Activated CD8-positive, alpha-beta T cell treated with anti-CD3 and anti-CD28 coated beads, Interleukin-2, amount 10 ng/mL, durations not matched to agents 7 days and 5 days (primary cell): ENCODE results near the gene COL4A4. TPM values are rescaled to one million over a fixed set of nuclear protein-coding genes. Genes with fewer than 3 reads are reported as not detected.

Source experiments
- ATAC-seq: fragments of 150-1000 bp; cut with Tn5 transposase; one replicate; pipeline ENCODE4 v1.10.0; 2021; ENCODE audit warnings: moderate library complexity
- CTCF ChIA-PET: fragments of 350-600 bp; sonication (Branson Sonifier 250); formaldehyde crosslinking; loops from one replicate; lab custom pipeline; 2021; ENCODE audit warnings: antibody characterized with exemption; lab: Charles Lee
- POLR2A ChIA-PET: fragments of 350-600 bp; sonication (Branson Sonifier 250); formaldehyde crosslinking; loops from one replicate; lab custom pipeline; 2021; ENCODE audit warnings: antibody characterized with exemption; lab: Charles Lee
- DNase-seq: peaks from one replicate; pipeline ENCODE4 v3.0.0-alpha.2; 2020
- H3K27ac Mint-ChIP-seq: one replicate; pipeline ENCODE4 v1.8.0; 2021; ENCODE audit warnings: mild to moderate bottlenecking, mixed read lengths
- H3K27me3 Mint-ChIP-seq: one replicate; pipeline ENCODE4 v1.8.0; 2021; ENCODE audit warnings: low read depth, mixed read lengths
- H3K36me3 Mint-ChIP-seq: one replicate; pipeline ENCODE4 v1.8.0; 2021; ENCODE audit warnings: low read depth, mixed read lengths
- H3K4me1 Mint-ChIP-seq: one replicate; pipeline ENCODE4 v1.8.0; 2021; ENCODE audit warnings: low read depth, mixed read lengths
- H3K4me3 Mint-ChIP-seq: one replicate; pipeline ENCODE4 v1.8.0; 2021; ENCODE audit warnings: mild to moderate bottlenecking, mixed read lengths
- H3K9me3 Mint-ChIP-seq: one replicate; pipeline ENCODE4 v1.8.0; 2022; ENCODE audit warnings: mixed read lengths; ENCODE audit not compliant: insufficient read depth
- total RNA-seq, 2 experiments: library from RNA; stranded (reverse); gene quantifications; one replicate each; pipeline ENCODE4 v1.2.3, GENCODE V29; 2021

COL4A4 gene
- total RNA-seq, 2 experiments from 2014 or later, result not detected

DNA sequence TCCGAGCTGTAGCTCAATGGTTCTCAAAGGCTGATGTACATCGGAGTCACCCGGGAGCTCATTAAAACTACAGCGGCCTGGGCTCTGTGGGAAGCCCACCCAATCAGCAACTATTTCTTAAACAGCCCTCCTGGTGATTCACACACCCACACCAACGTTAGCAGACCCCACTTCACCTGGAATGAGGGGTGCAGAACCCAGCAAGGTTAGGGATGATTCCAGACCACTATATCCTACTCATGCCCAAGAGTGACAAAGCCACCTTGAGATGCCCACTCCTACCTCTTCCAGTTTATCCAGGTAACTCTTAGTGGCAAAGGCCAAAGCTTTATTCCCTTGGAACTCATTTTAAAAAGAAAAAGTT, 178.4 kb downstream of the COL4A4 start:
- ChIA-PET CTCF (interaction anchor here (0.7 to 2.8 kb wide), 19 partner anchors 9 to 1320 kb away, joined by 3 to 29 read pairs (median 5); partner anchors contain the start of gene IRS1), POLR2A (interaction anchor here (2.2 kb wide), 1 partner anchor 150 kb away, joined by 11 read pairs; the partner anchor contains the start of gene RHBDD1)
- DNase-seq (no peak), ATAC-seq (no peak)
- Mint-ChIP-seq H3K4me3 (no peak overlapping the region), H3K27ac (no peak overlapping the region), H3K27me3 (no peaks in the 10 kb centered on the region), H3K4me1 (peaks cover 35% of the 10 kb centered on the region), H3K36me3 (no peaks in the 10 kb centered on the region), H3K9me3 (no peaks in the 10 kb centered on the region)

DNA sequence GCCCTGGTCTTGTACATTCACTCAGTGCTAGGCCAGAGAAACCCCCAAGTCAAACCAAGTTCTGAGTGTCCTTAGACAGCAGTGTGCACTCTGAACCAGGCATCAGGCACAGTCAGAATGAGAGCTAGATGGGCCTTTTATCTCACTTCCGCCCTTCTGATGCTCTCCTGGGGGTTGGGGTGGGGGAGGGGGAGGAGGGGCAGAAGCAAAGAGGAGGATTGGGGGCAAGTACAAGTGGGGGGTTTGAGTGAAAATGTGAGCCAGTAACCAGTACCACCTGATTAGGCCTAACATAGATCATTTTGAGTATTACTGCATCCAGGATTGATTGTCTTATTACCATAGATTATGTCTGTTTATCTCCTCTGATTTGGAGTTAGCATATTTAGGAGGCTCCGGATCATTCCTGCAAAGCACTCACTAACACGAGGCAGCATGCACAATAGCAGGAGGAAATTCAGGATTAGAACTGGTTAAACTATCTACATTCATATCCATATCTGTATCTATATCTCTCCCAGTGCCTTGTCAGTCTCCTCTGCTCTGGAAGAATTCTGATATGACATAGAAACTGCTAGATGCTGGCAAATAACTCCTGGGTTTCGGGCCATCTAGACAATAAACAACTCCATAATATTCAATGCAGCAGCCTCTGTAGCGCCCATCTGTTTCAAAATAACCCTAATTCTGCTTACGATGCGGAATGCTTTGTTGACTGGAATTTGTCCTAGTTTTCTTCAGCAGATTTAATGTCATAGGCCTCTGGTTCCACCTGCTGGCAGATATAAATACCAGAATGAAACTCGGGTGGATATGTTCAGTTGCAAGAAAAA, 179.0 kb downstream of the COL4A4 start:
- DNase-seq (peak; percentile 64), ATAC-seq (peak; percentile 95)
- ChIA-PET POLR2A (interaction anchor here (2.2 kb wide), 1 partner anchor 149 kb away, joined by 11 read pairs; the partner anchor contains the start of gene RHBDD1), CTCF (interaction anchor here (0.6 to 2.8 kb wide), 23 partner anchors 10 to 1320 kb away, joined by 3 to 29 read pairs (median 4); partner anchors contain the start of gene IRS1)
- no peaks in the 10 kb centered on the region for H3K36me3 Mint-ChIP-seq
- H3K4me1 Mint-ChIP-seq, result peaks cover 35% of the 10 kb centered on the region
- H3K9me3 Mint-ChIP-seq, result no peaks in the 10 kb centered on the region
- no peaks in the 10 kb centered on the region for H3K27me3 Mint-ChIP-seq
- no peak overlapping the region for H3K4me3 Mint-ChIP-seq
- H3K27ac Mint-ChIP-seq, result peak overlapping the region; percentile 76

DNA sequence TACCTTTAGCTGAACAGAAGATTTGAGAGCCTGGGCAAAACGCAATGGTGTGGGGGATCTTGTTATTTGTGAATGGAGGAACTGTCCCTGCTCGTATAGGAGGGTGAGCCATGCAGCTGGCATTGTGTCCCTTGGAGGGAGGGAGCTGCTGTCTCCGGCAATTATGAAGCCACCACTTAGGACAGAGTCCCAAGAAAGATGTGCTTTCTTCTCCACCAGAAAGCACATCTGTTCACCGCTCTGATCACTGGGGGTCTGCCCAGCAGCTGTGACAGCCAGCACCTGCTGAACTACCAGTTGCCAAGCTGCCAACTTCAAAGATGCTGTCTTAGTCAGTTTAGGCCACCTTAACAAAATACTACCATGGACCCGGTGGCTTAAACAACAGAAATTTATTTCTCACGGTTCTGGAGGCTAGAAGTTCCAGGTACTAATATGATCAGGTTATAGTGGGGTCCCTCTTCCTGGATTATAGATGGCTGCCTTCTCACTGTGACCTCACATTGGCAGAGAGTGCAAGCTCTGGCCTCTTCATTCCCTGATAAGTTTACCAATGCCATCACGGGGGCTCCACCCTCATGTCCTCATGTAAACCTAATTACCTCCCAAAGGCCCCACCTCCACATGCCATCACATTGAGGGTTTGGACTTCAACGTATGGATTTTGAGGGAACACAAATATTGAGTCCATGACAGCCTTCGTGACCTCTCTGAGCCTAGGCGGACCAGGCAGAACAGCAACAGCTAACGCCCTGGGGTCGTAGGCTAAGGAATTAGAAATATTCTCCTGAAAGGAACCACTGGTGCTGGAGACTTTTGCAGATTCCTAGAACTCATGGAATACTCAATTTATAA, 179.9 kb downstream of the COL4A4 start:
- Mint-ChIP-seq H3K27ac (peak overlapping the region; percentile 76), H3K4me1 (peaks cover 35% of the 10 kb centered on the region), H3K36me3 (no peaks in the 10 kb centered on the region), H3K9me3 (no peaks in the 10 kb centered on the region), H3K4me3 (no peak overlapping the region), H3K27me3 (no peaks in the 10 kb centered on the region)
- DNase-seq (no peak), ATAC-seq (peak; percentile 8)
- POLR2A ChIA-PET, result interaction anchor here (2.2 kb wide), 1 partner anchor 149 kb away, joined by 11 read pairs; the partner anchor contains the start of gene RHBDD1
- CTCF ChIA-PET, result interaction anchor here (0.6 to 2.8 kb wide), 8 partner anchors 163 to 1317 kb away, joined by 3 to 29 read pairs (median 4); partner anchors contain the start of gene IRS1

DNA sequence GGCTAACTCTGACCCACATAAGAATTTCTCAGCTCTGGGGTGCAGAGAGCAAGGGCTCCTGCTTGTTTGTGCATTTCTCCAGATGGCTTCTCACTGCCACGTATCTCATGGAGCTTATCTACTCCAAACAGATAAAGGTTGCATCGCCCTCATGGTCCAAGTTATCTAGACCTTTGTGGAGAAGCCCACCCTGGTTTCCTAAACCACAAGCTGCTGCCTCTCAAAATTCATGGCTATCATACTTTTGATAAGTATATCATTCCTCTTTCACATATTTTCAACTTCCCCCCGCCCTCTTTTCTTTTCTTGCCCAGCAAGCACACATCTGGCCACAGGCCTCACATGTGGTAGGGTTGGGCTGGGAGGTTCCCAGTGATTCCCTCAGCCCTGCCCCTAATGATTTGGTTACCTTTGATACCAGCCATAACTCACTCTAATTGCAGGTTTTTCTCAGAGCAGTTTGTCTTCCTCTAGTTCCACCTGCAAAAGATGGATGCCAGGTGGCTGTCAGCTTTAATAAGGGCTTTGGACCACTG, 182.1 kb downstream of the COL4A4 start:
- no peaks in the 10 kb centered on the region for H3K36me3 Mint-ChIP-seq
- ChIA-PET POLR2A (interaction anchor here (1.4 kb wide), 1 partner anchor 145 kb away, joined by 5 read pairs; the partner anchor contains the start of gene RHBDD1), CTCF (interaction anchor here (1.2 to 2.0 kb wide), 6 partner anchors 9 to 182 kb away, joined by 3 to 12 read pairs (median 4); partner anchors contain the start of gene IRS1)
- H3K9me3 Mint-ChIP-seq, result no peaks in the 10 kb centered on the region
- H3K27me3 Mint-ChIP-seq, result no peaks in the 10 kb centered on the region
- H3K27ac Mint-ChIP-seq, result no peak overlapping the region
- no peak for ATAC-seq
- no peak overlapping the region for H3K4me3 Mint-ChIP-seq
- no peak for DNase-seq
- H3K4me1 Mint-ChIP-seq, result peaks cover 43% of the 10 kb centered on the region

DNA sequence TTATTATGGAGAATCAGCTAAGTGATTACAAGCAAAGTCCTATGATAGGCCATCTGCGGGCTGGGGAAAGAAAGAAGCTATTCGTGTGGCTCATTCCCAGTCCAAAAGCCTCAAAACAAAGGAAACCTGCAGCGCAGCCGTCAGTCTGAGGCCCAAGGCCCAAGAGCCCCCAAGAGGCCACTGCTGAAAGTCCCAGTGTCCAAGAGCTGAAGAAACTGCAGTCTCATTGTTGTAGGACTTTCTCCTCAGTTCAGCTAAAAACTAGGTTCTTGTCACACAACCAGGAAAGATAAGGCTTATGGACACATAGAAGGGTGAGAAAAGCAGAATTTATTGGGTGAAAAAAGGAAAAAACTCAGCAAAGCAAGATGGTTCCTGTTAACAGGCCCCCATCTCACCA, 185.0 kb downstream of the COL4A4 start:
- ATAC-seq, result no peak
- no peak overlapping the region for H3K27ac Mint-ChIP-seq
- H3K9me3 Mint-ChIP-seq, result no peaks in the 10 kb centered on the region
- no peaks in the 10 kb centered on the region for H3K27me3 Mint-ChIP-seq
- H3K4me1 Mint-ChIP-seq, result peaks cover 27% of the 10 kb centered on the region
- ChIA-PET CTCF (interaction anchor here (1.2 kb wide), 1 partner anchor 180 kb away, joined by 4 read pairs; no protein-coding TSS in a partner anchor), POLR2A (interaction anchor here (0.6 to 2.7 kb wide), 2 partner anchors 143 to 473 kb away, joined by 3 to 9 read pairs; partner anchors contain the start of gene RHBDD1)
- no peak overlapping the region for H3K4me3 Mint-ChIP-seq
- DNase-seq, result no peak
- H3K36me3 Mint-ChIP-seq, result no peaks in the 10 kb centered on the region

DNA sequence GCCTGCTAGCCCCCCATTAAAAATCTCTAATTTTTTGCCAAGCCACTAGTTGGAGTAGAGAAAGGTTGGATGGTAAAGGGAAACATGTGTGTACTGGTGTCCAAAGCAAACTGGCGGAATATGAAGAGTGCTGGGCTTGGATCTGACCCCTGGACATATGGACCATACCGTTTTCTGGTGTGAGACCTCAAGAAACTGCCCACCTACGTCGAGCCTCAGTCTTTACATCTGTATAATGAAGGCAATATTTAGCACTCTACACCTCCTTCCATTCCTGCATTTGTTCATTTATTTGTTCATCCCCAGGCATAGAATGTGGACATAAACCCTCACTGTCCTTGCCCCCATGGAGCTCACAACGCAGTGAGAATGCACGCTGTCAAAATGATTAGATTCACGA, 185.7 kb downstream of the COL4A4 start:
- ATAC-seq, result no peak
- H3K27me3 Mint-ChIP-seq, result no peaks in the 10 kb centered on the region
- ChIA-PET POLR2A (interaction anchor here (2.7 kb wide), 1 partner anchor 143 kb away, joined by 9 read pairs; the partner anchor contains the start of gene RHBDD1), CTCF (interaction anchor here (1.2 kb wide), 2 partner anchors 178 to 179 kb away, joined by 4 read pairs; no protein-coding TSS in a partner anchor)
- no peaks in the 10 kb centered on the region for H3K9me3 Mint-ChIP-seq
- no peak overlapping the region for H3K27ac Mint-ChIP-seq
- peaks cover 2% of the 10 kb centered on the region for H3K36me3 Mint-ChIP-seq
- H3K4me1 Mint-ChIP-seq, result peaks cover 27% of the 10 kb centered on the region
- no peak for DNase-seq
- H3K4me3 Mint-ChIP-seq, result no peak overlapping the region

DNA sequence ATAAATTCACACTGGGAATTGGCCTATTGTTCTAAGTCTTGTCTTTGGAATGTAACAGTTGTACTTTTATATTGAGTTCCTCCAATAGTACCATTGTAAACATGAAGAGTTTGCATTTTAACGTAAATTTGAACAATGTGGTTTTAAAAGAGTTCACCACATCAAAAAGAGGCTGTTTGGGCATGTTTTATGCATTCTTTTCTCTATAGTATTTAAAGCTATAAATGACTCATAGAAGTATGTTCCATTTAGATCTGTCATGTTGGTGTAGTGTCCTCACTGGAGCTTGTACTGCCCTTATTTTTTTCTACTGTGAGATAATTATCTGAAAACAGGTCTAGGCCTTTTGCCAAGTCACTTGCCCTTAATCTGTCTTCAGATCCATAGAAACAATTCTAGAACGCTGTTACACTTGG, 186.2 kb downstream of the COL4A4 start:
- ChIA-PET CTCF (interaction anchor here (1.2 kb wide), 1 partner anchor 177 kb away, joined by 4 read pairs; no protein-coding TSS in a partner anchor), POLR2A (interaction anchor here (2.7 kb wide), 1 partner anchor 142 kb away, joined by 9 read pairs; the partner anchor contains the start of gene RHBDD1)
- no peak for ATAC-seq

DNA sequence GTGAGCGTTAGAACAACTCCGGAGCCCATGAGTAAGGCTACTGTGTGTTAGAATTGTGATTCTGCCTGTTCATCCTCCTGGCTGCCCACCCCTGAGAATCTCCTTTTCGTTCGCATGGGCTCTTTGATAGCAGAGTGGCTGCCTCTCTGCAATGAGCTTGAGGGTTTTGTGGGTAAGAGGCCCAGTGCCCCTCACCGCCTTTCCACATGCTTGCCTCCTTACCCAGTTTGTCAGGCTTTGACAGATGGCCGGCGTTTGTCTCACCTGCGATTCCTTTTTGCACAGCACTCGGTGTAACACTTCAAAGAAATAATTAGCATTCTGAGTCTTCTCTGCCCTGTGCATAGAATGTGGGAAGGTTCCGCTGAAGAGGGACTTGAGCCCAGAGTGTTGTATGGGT, 190.2 kb downstream of the COL4A4 start:
- ChIA-PET POLR2A (no interaction called here), CTCF (no interaction called here)
- no peak for DNase-seq
- Mint-ChIP-seq H3K36me3 (peaks cover 10% of the 10 kb centered on the region), H3K4me1 (peaks cover 49% of the 10 kb centered on the region), H3K9me3 (no peaks in the 10 kb centered on the region), H3K27ac (no peak overlapping the region), H3K27me3 (no peaks in the 10 kb centered on the region), H3K4me3 (no peak overlapping the region)
- ATAC-seq, result no peak

More for the DNA sequence above, 186.2 kb downstream of the COL4A4 start:
- no peak overlapping the region for H3K4me3 Mint-ChIP-seq
- no peak for DNase-seq
- no peaks in the 10 kb centered on the region for H3K9me3 Mint-ChIP-seq
- no peaks in the 10 kb centered on the region for H3K27me3 Mint-ChIP-seq
- H3K27ac Mint-ChIP-seq, result no peak overlapping the region
- H3K4me1 Mint-ChIP-seq, result peaks cover 30% of the 10 kb centered on the region
- peaks cover 6% of the 10 kb centered on the region for H3K36me3 Mint-ChIP-seq

DNA sequence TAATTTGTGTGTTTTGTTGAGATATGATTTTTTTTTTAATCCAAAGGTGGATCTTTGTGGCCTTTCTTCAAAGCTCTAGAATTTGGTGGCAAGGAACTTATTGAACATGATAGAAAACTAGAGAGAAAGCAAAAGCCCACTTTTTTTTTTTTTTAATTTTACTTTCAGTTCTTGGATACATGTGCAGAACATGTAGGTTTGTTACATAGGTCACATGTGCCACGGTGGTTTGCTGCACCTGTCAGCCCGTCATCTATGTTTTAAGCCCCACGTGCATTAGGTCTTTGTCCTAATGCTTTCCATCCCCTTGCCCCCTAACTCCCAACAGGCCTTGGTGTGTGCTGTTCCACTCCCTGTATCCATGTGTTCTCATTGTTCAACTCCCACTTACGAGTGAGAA, 192.2 kb downstream of the COL4A4 start:
- Mint-ChIP-seq H3K4me1 (peaks cover 42% of the 10 kb centered on the region), H3K27me3 (no peaks in the 10 kb centered on the region), H3K9me3 (no peaks in the 10 kb centered on the region), H3K4me3 (peak overlapping the region; percentile 51), H3K27ac (peak overlapping the region; percentile 71), H3K36me3 (peaks cover 10% of the 10 kb centered on the region)
- DNase-seq, result no peak
- ATAC-seq, result no peak
- CTCF ChIA-PET, result interaction anchor here (0.8 kb wide), 1 partner anchor 10 kb away, joined by 3 read pairs; no protein-coding TSS in a partner anchor
- POLR2A ChIA-PET, result interaction anchor here (0.6 kb wide), 3 partner anchors 136 to 1989 kb away, joined by 3 to 7 read pairs (median 5); partner anchors contain the start of gene RHBDD1

DNA sequence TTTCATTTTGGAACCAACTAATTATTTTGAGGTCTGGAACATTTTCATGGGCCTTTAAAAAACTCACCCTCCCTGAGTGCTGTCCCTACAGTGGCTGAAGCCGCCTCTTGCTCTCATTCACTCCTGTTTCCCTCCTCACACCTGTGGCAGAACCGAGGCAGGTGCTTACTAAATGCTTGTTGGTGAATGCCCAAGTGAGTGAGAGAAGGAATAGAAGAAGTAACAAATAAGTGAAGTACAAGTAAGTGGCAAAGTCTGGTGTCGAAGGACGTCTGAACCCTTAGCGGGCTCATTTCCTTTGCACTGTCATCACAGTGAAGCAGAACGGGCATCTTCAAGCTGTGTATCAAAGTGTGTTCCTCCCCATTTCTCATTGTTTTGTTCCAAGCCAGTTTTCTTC, 192.9 kb downstream of the COL4A4 start:
- ChIA-PET POLR2A (interaction anchor here (0.6 kb wide), 2 partner anchors 1904 to 1989 kb away, joined by 5 to 7 read pairs; no protein-coding TSS in a partner anchor), CTCF (no interaction called here)
- ATAC-seq (peak; percentile 47), DNase-seq (peak; percentile 26)
- Mint-ChIP-seq H3K9me3 (no peaks in the 10 kb centered on the region), H3K27ac (peak overlapping the region; percentile 71), H3K4me1 (peaks cover 42% of the 10 kb centered on the region), H3K27me3 (no peaks in the 10 kb centered on the region), H3K4me3 (peak overlapping the region; percentile 51), H3K36me3 (peaks cover 10% of the 10 kb centered on the region)
